Stomach (tissue), 4 donors: ENCODE measurements around the gene ANKRD12.

Source experiments
- POLR2A ChIP-seq, 4 donors: fragments of 450-650 bp; IDR thresholded peaks; one replicate each; pipeline ENCODE4 v1.6.1; 2016; ENCODE audit warnings: antibody characterized with exemption in 4 of 4, control low read depth in 2 of 4, mild to moderate bottlenecking in 1 of 4, moderate library complexity in 1 of 4
- POLR2AphosphoS5 ChIP-seq, 3 donors: sonication (generic); formaldehyde crosslinking; IDR thresholded peaks; one replicate each; pipeline ENCODE4 v1.6.1; 2016; ENCODE audit warnings: antibody characterized with exemption in 3 of 3
- TF ChIP-seq, protein P1 (sequence below), 7 experiments: fragments of 450-650 bp in 4 of 7; fragments of 200-600 bp in 3 of 7; sonication (generic) in 3 of 7; IDR thresholded peaks; one replicate each; pipeline ENCODE4 v1.5.1; 2016 to 2019; ENCODE audit warnings: antibody characterized with exemption in 7 of 7, control low read depth in 2 of 7, mild to moderate bottlenecking in 1 of 7

GRCh38 chr18:9293948-9294347 is 157.4 kb downstream of the ANKRD12 start:
- no peak for TF ChIP-seq POLR2AphosphoS5 (IDR thresholded peaks at IDR 0.05)
- TF ChIP-seq, protein P1, sequence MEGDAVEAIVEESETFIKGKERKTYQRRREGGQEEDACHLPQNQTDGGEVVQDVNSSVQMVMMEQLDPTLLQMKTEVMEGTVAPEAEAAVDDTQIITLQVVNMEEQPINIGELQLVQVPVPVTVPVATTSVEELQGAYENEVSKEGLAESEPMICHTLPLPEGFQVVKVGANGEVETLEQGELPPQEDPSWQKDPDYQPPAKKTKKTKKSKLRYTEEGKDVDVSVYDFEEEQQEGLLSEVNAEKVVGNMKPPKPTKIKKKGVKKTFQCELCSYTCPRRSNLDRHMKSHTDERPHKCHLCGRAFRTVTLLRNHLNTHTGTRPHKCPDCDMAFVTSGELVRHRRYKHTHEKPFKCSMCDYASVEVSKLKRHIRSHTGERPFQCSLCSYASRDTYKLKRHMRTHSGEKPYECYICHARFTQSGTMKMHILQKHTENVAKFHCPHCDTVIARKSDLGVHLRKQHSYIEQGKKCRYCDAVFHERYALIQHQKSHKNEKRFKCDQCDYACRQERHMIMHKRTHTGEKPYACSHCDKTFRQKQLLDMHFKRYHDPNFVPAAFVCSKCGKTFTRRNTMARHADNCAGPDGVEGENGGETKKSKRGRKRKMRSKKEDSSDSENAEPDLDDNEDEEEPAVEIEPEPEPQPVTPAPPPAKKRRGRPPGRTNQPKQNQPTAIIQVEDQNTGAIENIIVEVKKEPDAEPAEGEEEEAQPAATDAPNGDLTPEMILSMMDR (IDR thresholded peaks at IDR 0.05), result no peak
- TF ChIP-seq POLR2A (IDR thresholded peaks at IDR 0.05), result no peak
